ENCODE measurements around the gene DIP2A.
"Not testable (repeated sequence)": the region's sequence is repeated elsewhere in the genome, so short reads cannot be mapped to it uniquely, and the experiment has no call there.

DIP2A gene

DNA sequence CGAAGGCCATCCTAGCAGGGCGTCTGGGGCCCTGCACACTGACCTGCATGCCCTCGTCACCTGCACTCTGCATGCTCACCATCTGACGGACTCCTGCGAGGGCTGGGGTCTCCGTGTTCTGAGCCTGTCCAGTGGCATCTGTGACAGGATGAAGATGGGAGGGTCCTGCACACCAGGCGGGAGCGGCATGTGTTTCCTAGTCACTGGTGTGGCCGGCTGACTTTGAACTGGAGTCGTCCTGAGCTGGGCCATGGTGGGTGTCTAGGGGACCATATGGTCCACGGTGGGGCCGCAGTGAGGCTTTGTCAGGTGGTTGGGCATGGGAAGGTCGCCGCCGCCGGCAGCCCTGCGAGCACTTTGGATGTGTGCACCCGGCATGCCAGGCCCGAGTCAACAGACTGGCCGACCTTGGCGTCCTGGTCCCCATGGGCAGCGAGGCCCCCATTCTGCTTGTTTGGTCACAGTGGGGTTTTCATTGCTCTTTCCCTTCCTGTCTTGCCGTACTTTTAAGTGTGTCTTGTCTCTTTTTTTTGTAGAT lies 16.7 kb upstream of the DIP2A start:
- in situ Hi-C loops (cut with HindIII; ENCODE audit: low sequenced_read_pairs): no loop called here

GRCh38 chr21:46442938-46443337 lies 15.8 kb upstream of the DIP2A start:
- in situ Hi-C loops (cut with HindIII; ENCODE audit: low sequenced_read_pairs): no loop called here

DNA sequence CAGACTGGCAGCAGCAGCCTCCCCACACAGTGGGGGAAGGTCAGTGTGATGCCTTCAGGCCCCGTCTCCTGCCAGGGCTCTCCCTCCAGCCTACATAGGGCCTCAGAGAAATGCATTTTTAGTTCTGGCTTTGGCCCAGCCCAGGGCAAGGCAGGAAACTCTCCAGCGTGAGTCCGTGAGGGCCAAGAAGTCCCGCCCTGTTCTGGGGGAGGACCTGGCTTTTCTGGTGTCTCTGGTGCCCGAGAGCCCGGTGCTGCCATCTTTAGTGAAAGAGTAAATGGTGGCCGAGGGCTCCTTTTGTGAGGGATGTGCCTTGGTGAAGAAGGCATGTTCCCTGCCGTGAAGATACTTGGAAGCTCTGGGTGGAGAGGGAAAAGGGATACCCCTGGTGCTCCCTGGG lies 14.8 kb upstream of the DIP2A start:
- in situ Hi-C loops (cut with HindIII; ENCODE audit: low sequenced_read_pairs): no loop called here

DNA sequence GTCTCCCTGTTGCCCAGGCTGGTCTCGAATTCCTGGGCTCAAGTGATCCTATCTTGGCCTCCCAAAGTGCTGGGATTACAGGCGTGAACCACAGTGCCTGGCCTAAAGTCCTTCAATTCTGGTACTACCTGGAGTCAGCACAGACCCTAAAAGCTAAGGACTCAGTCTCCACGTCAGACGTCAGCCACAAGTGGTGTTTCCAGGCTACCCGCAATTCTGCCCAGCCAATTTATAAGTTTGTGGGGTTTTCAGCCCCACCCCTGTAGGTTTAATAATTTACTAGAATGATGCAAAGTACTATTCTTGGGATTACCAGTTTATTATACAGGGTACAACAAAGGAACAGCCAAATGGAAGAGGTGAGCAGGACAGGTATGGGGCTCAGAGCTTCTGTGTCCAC lies 10.6 kb upstream of the DIP2A start:
- in situ Hi-C loops (cut with HindIII; ENCODE audit: low sequenced_read_pairs): no loop called here

DNA sequence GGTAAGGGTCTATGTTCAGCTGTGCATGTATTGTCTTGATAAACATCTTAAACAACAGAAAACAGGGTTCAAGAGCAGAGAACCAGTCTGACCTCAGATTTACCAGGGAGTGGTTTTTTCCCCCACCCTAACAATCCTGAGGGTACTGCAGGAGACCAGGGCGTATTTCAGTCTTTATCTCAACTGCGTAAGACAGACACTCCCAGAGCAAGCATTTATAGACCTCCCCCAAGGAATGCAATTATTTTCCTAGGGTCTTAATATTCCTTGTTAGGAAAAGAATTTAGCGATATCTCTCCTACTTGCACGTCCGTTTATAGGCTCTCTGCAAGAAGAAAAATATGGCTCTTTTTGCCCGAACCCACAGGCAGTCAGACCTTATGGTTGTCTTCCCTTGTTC lies 9.8 kb upstream of the DIP2A start:
- in situ Hi-C loops (cut with HindIII; ENCODE audit: low sequenced_read_pairs): not testable (repeated sequence)

GRCh38 chr21:46452710-46453109 lies 6.0 kb upstream of the DIP2A start:
- in situ Hi-C loops (cut with HindIII; ENCODE audit: low sequenced_read_pairs): no loop called here

DNA sequence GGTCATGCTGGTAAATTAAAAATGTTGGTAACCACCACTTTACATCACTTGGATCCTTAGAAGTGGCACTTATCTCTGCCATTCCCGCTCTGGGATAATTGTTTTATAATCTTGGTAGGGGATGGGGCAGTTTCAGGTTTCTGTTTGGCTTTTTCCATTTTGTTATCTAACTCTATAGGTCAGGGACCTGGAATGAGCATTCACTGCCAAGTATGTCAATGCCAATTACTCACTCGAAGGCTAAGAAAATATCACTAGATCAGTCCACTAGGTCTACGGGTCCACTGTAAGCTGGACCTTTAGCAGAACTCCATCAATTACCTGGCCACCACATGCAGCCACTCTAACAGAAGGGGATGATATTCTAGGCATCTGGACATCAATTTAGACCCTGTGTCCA lies 4.5 kb upstream of the DIP2A start:
- in situ Hi-C loops (cut with HindIII; ENCODE audit: low sequenced_read_pairs): no loop called here

DNA sequence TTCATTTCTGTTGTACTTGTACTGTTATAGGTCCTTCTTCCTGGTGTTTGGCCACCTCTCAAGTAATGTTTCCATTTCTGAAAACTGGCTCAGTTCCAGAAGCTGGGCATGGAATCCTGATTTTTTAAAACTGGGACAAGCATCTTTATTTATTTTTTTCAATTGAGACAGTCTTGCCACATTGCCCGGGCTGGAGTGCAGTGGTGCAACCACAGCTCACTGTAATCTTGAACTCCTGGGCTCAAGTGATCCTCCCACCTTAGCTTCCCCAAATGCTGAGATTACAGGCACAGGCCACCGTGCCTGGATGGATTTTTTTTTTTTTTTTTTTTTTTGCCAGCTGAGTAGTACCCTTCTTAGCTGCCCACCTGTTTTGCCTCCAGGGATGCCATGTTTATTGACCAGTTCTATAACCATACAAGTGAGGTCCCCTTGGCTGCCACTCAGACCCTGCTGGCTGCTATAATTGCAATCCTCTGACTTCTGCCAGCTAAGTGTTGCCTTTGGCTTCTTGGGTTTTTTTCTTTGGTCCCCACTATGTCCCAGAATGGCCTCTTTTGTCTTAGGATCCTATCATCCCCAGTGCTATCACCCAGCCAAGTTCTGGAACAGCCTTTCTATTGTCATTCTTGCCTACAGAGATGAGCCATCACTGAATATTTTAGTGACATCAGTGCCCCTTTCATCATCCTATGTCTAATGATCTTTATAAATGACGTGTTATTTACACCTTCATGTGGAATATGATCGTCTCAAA lies 3.9 kb upstream of the DIP2A start:
- in situ Hi-C loops (cut with HindIII; ENCODE audit: low sequenced_read_pairs): no loop called here

- in situ Hi-C loops (cut with HindIII; ENCODE audit: low sequenced_read_pairs): no loop called here
Measured at GRCh38 chr21:46455575-46456385, 2.9 kb upstream of the DIP2A start.

DNA sequence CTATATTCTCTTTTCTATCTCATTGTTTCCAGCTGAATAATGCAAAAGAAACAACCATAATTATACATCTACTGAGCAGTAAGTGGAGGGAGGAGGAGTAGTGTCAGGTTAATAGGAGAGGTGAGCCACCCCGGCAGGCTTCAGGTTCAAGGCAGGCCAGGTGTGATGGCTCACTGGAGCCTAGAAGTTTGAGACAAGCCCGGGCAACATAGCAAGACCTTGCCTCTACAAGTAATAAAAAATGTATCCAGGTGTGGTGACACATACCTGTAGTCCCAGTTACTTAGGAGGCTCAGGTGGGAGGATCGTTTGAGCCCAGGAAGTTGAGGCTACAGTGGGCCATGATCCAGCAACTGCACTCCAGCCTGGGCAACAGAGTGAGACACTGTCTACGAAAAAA lies 1.9 kb upstream of the DIP2A start:
- in situ Hi-C loops (cut with HindIII; ENCODE audit: low sequenced_read_pairs): no loop called here

GRCh38 chr21:46457801-46458314 lies 833 bp upstream of the DIP2A start:
- in situ Hi-C loops (cut with HindIII; ENCODE audit: low sequenced_read_pairs): no loop called here

DNA sequence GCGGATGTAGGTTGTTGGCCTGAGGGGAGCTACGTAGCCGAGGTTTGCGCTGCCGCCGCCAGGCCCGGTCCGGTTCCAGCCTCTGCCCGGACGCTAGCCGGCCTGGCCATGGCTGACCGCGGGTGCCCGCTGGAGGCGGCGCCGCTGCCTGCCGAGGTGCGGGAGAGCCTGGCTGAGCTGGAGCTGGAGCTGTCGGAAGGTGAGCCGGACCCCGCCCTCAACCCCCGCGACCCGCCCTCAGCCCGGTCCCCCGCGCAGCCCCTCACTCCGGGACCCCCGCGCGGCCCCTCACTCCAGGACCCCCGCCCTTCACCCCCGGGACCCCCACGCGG lies 299 bp downstream of the DIP2A start:
- in situ Hi-C loops (cut with HindIII; ENCODE audit: low sequenced_read_pairs): no loop called here

- in situ Hi-C loops (cut with HindIII; ENCODE audit: low sequenced_read_pairs): no loop called here
Measured at GRCh38 chr21:46459356-46460112, 843 bp downstream of the DIP2A start.

DNA sequence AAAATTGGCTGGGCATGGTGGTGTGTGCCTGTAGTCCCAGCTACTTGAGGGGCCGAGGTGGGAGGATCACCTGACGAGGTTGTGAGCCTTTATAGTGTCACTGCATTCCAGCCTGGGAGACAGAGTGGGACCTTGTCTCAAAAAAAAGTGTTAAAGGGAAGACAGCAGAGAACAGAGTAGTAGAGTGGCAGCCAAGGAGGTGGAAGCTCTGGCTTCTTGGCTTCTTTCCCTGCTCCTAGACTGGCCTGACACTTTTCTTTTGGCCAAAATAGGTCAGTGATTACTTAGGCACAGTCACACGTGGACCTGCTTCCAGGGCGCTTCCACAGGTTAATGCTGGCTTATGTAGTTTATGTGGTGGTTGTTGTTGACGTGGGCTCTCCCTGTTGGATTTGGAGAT lies 3.2 kb downstream of the DIP2A start:
- in situ Hi-C loops (cut with HindIII; ENCODE audit: low sequenced_read_pairs): no loop called here

- in situ Hi-C loops (cut with HindIII; ENCODE audit: low sequenced_read_pairs): not testable (repeated sequence)
Measured at GRCh38 chr21:46465153-46465552, 6.5 kb downstream of the DIP2A start.

GRCh38 chr21:46465651-46466050 lies 7.0 kb downstream of the DIP2A start:
- in situ Hi-C loops (cut with HindIII; ENCODE audit: low sequenced_read_pairs): no loop called here

- in situ Hi-C loops (cut with HindIII; ENCODE audit: low sequenced_read_pairs): no loop called here
Measured at GRCh38 chr21:46468108-46468774, 9.6 kb downstream of the DIP2A start.

- in situ Hi-C loops (cut with HindIII; ENCODE audit: low sequenced_read_pairs): no loop called here
Measured at GRCh38 chr21:46469275-46469674, 10.6 kb downstream of the DIP2A start.

DNA sequence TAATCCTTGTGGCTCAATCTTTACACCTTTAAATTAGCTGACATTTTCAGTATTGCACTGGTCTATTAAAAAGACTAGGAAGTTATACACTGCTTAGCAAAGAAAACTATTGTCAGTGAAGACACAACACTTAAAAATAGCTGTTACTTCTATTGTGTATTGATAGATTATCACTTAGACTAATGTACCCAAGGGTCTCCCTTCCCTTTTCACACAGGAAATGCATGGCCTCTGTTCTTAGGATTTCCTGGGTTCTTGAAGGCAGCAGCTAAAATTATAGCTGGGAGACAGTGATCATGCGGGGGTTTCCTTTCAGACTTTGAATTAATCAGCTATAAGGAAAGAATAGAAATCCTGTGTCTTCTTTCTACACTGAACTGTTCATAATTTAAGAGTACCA lies 12.8 kb downstream of the DIP2A start:
- in situ Hi-C loops (cut with HindIII; ENCODE audit: low sequenced_read_pairs): no loop called here

- in situ Hi-C loops (cut with HindIII; ENCODE audit: low sequenced_read_pairs): no loop called here
Measured at GRCh38 chr21:46472246-46472645, 13.6 kb downstream of the DIP2A start.

- in situ Hi-C loops (cut with HindIII; ENCODE audit: low sequenced_read_pairs): no loop called here
Measured at GRCh38 chr21:46474382-46474781, 15.7 kb downstream of the DIP2A start.

All from DLD1 (cell line).